Breast epithelium (tissue), 3 donors: ENCODE measurements around the gene CA7.

Experiments used
- CTCF ChIP-seq, 3 donors: fragments of 450-650 bp; IDR thresholded peaks; one replicate each; pipeline ENCODE4 v1.5.1; 2016 to 2017; ENCODE audit warnings: antibody characterized with exemption in 3 of 3, mild to moderate bottlenecking in 3 of 3, moderate library complexity in 3 of 3
- POLR2A ChIP-seq: fragments of 450-650 bp; IDR thresholded peaks from one replicate; pipeline ENCODE4 v1.6.1; 2016; ENCODE audit warnings: antibody characterized with exemption, mild to moderate bottlenecking, moderate library complexity

GRCh38 chr16:66802159-66802558, 42.1 kb upstream of the CA7 start:
- TF ChIP-seq POLR2A = no peak
- no peak for TF ChIP-seq CTCF (IDR thresholded peaks at IDR 0.05)
